GM23248 (cell line): ENCODE measurements around the gene CYBC1. TPM values are rescaled to one million over a fixed set of nuclear protein-coding genes. Genes with fewer than 3 reads are reported as not detected.
A peak's percentile ranks its signal among the peaks of the same experiment; 100 is the strongest.

Experiments
- DNase-seq: peaks from one replicate; pipeline ENCODE4 v3.0.0-alpha.2; 2015
- H2AFZ ChIP-seq: fragments of 200-600 bp; sonication (generic); 2 replicates; pipeline ENCODE4 v1.6.1; 2016; ENCODE audit warnings: antibody characterized with exemption
- H3F3A ChIP-seq: fragments of 200-600 bp; sonication (generic); 2 replicates; pipeline ENCODE4 v1.6.1; 2016; ENCODE audit warnings: mild to moderate bottlenecking, antibody characterized with exemption, mixed run types; ENCODE audit not compliant: insufficient read depth
- H3K27ac ChIP-seq: fragments of 200-600 bp; sonication (generic); 2 replicates; pipeline ENCODE4 v1.5.1; 2016; ENCODE audit warnings: mild to moderate bottlenecking
- H3K27me3 ChIP-seq: fragments of 200-600 bp; sonication (generic); replicated peaks from 2 replicates; pipeline ENCODE4 v1.6.1; 2016; ENCODE audit warnings: mild to moderate bottlenecking; ENCODE audit not compliant: insufficient read depth
- H3K36me3 ChIP-seq: fragments of 200-600 bp; sonication (generic); 2 replicates; pipeline ENCODE4 v1.6.1; 2016; ENCODE audit warnings: low read depth, mild to moderate bottlenecking
- H3K4me1 ChIP-seq: fragments of 200-600 bp; sonication (generic); 2 replicates; pipeline ENCODE4 v1.6.1; 2016; ENCODE audit warnings: mild to moderate bottlenecking; ENCODE audit not compliant: insufficient read depth
- H3K4me2 ChIP-seq: fragments of 200-600 bp; sonication (generic); one replicate; pipeline ENCODE4 v1.6.1; 2016; ENCODE audit warnings: mild to moderate bottlenecking; ENCODE audit not compliant: unreplicated experiment
- H3K4me3 ChIP-seq: fragments of 200-600 bp; sonication (generic); 2 replicates; pipeline ENCODE4 v1.5.1; 2016; ENCODE audit warnings: mild to moderate bottlenecking
- H3K79me2 ChIP-seq: fragments of 200-600 bp; sonication (generic); 2 replicates; pipeline ENCODE4 v1.6.1; 2016; ENCODE audit warnings: mild to moderate bottlenecking; ENCODE audit not compliant: insufficient read depth
- H3K9ac ChIP-seq: fragments of 200-600 bp; sonication (generic); 2 replicates; pipeline ENCODE4 v1.6.1; 2016; ENCODE audit warnings: mild to moderate bottlenecking
- H3K9me2 ChIP-seq: fragments of 200-600 bp; sonication (generic); 2 replicates; pipeline ENCODE4 v1.6.1; 2016; ENCODE audit warnings: mixed run types, mild to moderate bottlenecking, moderate library complexity; ENCODE audit not compliant: insufficient read depth
- H3K9me3 ChIP-seq: fragments of 200-600 bp; sonication (generic); one replicate; pipeline ENCODE4 v1.6.1; 2017; ENCODE audit warnings: low read depth
- H4K20me1 ChIP-seq: fragments of 200-600 bp; sonication (generic); 2 replicates; pipeline ENCODE4 v1.6.0; 2016; ENCODE audit not compliant: insufficient read depth
- EZH2 ChIP-seq: fragments of 200-600 bp; sonication (generic); IDR thresholded peaks from 2 replicates; pipeline ENCODE4 v1.6.1; 2018; ENCODE audit warnings: antibody characterized with exemption, mild to moderate bottlenecking; ENCODE audit not compliant: insufficient read depth, poor library complexity, severe bottlenecking
- EZH2phosphoT487 ChIP-seq: fragments of 200-600 bp; sonication (generic); IDR thresholded peaks from 2 replicates; pipeline ENCODE4 v1.6.1; 2018; ENCODE audit warnings: antibody characterized with exemption, moderate library complexity, mild to moderate bottlenecking, low read depth; ENCODE audit not compliant: insufficient read depth
- WGBS, 2 experiments: methylation state at CpG; one replicate each; pipeline ENCODE4 v1.1.6; 2015 to 2017; ENCODE audit warnings: low lambda C conversion rate in 2 of 2, low coverage in 1 of 2; ENCODE audit errors: missing lambda C conversion rate in 2 of 2; 5-methylcytosine and 5-hydroxymethylcytosine counted together
- in situ Hi-C: fragments of 300-500 bp; cut with MboI; formaldehyde crosslinking; loops from 2 replicates; pipeline ENCODE4 v1.15.0; 2020
- polyA plus RNA-seq: library from polyadenylated mRNA; unstranded; fragments of >200 nt; fragmentation: Nextera tagmentation; extraction: Ambion mirVana; gene quantifications from 2 replicates; pipeline ENCODE4 v1.2.1, GENCODE V29; 2016
- total RNA-seq: library from RNA; depleted of rRNA; stranded (reverse); fragments of >200 nt; shearing (Covaris generic); gene quantifications from 2 replicates; pipeline ENCODE4 v1.2.3, GENCODE V29; 2014

The CYBC1 gene
- total and polyA plus RNA-seq, 2 experiments from 2014 or later = 58.3 to 66.5 TPM

- Histone ChIP-seq H3F3A (no peaks in the 10 kb centered on the region), H3K4me2 (no peak overlapping the region), H3K9me2 (no peaks in the 10 kb centered on the region), H3K4me1 (no peaks in the 10 kb centered on the region), H3K9me3 (no peaks in the 10 kb centered on the region), H3K36me3 (no peaks in the 10 kb centered on the region), H3K79me2 (no peaks in the 10 kb centered on the region), H2AFZ (no peak overlapping the region), H3K4me3 (no peak overlapping the region), H3K27ac (no peak overlapping the region), H3K9ac (no peak overlapping the region), H3K27me3 (no peaks in the 10 kb centered on the region), H4K20me1 (no peaks in the 10 kb centered on the region)
- WGBS, 2 experiments = 68 to 72% methylated on average over 12 of the region's 12 CpGs
- in situ Hi-C loops = no loop called here
- TF ChIP-seq EZH2 (no peak), EZH2phosphoT487 (no peak)
- DNase-seq = peak; percentile 24
Measured at GRCh38 chr17:82435103-82435502, 15.4 kb downstream of the CYBC1 start.

DNA sequence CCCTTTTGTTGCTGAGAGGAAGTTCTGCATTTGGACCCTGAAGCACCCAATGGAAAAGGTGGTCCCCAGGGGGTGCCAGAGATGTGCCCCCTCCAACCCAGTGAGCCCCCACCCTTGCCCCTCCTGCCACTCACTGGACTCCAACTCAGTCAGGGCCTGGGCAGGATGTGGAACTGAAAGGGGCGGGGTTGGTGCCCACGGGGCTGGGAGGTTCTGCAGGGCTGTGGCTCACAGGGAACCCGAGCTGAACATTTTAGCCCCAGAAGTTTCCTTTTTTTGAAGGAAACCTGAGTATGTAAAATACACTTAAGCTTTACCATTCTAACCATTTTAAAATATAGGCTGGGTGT is 16.4 kb downstream of the CYBC1 start:
- Histone ChIP-seq H3K4me1 (no peaks in the 10 kb centered on the region), H3K27me3 (no peaks in the 10 kb centered on the region), H4K20me1 (no peaks in the 10 kb centered on the region), H3K27ac (no peak overlapping the region), H3K36me3 (no peaks in the 10 kb centered on the region), H3F3A (no peaks in the 10 kb centered on the region), H3K4me2 (no peak overlapping the region), H2AFZ (no peak overlapping the region), H3K9me2 (no peaks in the 10 kb centered on the region), H3K9me3 (no peaks in the 10 kb centered on the region), H3K79me2 (no peaks in the 10 kb centered on the region), H3K4me3 (no peak overlapping the region), H3K9ac (no peak overlapping the region)
- WGBS, 2 experiments = 72 to 100% methylated on average over 1 to 3 of the region's 3 CpGs
- in situ Hi-C loops = no loop called here
- TF ChIP-seq EZH2 (no peak), EZH2phosphoT487 (no peak)
- no peak for DNase-seq

- no peaks in the 10 kb centered on the region for H3K79me2 ChIP-seq
- no peaks in the 10 kb centered on the region for H4K20me1 ChIP-seq
- no peaks in the 10 kb centered on the region for H3K9me2 ChIP-seq
- H2AFZ ChIP-seq = no peak overlapping the region
- H3F3A ChIP-seq = no peaks in the 10 kb centered on the region
- no peaks in the 10 kb centered on the region for H3K36me3 ChIP-seq
- no peak overlapping the region for H3K4me2 ChIP-seq
- no peaks in the 10 kb centered on the region for H3K9me3 ChIP-seq
- WGBS, 2 experiments = 87 to 93% methylated on average over 30 to 32 of the region's 32 CpGs
- in situ Hi-C loops = no loop called here
- DNase-seq = no peak
- H3K4me1 ChIP-seq = no peaks in the 10 kb centered on the region
- no peak overlapping the region for H3K27ac ChIP-seq
- no peak overlapping the region for H3K9ac ChIP-seq
- no peak overlapping the region for H3K4me3 ChIP-seq
- TF ChIP-seq EZH2 = no peak
- no peak for TF ChIP-seq EZH2phosphoT487
- no peaks in the 10 kb centered on the region for H3K27me3 ChIP-seq
Measured at GRCh38 chr17:82433560-82434215, 16.9 kb downstream of the CYBC1 start.

DNA sequence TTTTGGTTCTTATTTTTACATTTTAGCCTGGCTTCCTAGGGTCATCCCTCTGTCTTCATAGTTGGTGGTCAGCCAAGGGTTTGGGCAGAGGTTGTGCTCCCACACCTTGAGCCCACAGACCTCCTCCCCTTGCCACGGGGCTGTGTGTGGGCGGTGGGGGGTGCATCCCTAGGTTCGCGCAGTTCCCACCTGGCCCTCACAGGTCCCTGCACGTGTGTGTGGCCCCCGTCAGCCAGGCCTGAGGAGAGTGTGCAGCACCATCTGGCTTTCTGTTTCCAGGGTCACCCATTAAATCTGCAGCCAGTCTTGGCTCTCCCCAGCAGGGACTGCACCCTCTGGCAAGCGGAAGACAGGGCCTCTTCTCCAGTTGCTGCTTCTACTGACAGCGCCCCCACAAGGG is 18.5 kb downstream of the CYBC1 start:
- Histone ChIP-seq H3K4me3 (no peak overlapping the region), H3K4me1 (no peaks in the 10 kb centered on the region), H3K27ac (no peak overlapping the region), H3K27me3 (no peaks in the 10 kb centered on the region), H3K4me2 (no peak overlapping the region), H3K9ac (no peak overlapping the region), H3K36me3 (no peaks in the 10 kb centered on the region), H3K79me2 (no peaks in the 10 kb centered on the region), H3K9me2 (no peaks in the 10 kb centered on the region), H3F3A (no peaks in the 10 kb centered on the region), H4K20me1 (no peaks in the 10 kb centered on the region), H3K9me3 (no peaks in the 10 kb centered on the region), H2AFZ (no peak overlapping the region)
- no peak for TF ChIP-seq EZH2
- no peak for TF ChIP-seq EZH2phosphoT487
- in situ Hi-C loops = no loop called here
- DNase-seq = no peak
- 82 to 96% methylated on average over 6 to 8 of the region's 8 CpGs for WGBS, 2 experiments

- no peak overlapping the region for H3K4me3 ChIP-seq
- in situ Hi-C loops = no loop called here
- H3K9ac ChIP-seq = no peak overlapping the region
- TF ChIP-seq EZH2 (no peak), EZH2phosphoT487 (no peak)
- no peaks in the 10 kb centered on the region for H3K36me3 ChIP-seq
- no peaks in the 10 kb centered on the region for H3F3A ChIP-seq
- WGBS, 2 experiments = 73 to 85% methylated on average over 7 of the region's 7 CpGs
- H3K4me2 ChIP-seq = no peak overlapping the region
- no peak for DNase-seq
- no peak overlapping the region for H2AFZ ChIP-seq
- no peaks in the 10 kb centered on the region for H3K9me3 ChIP-seq
- no peaks in the 10 kb centered on the region for H3K4me1 ChIP-seq
- H3K27ac ChIP-seq = no peak overlapping the region
- no peaks in the 10 kb centered on the region for H3K79me2 ChIP-seq
- no peaks in the 10 kb centered on the region for H3K27me3 ChIP-seq
- H3K9me2 ChIP-seq = no peaks in the 10 kb centered on the region
- H4K20me1 ChIP-seq = no peaks in the 10 kb centered on the region
Measured at GRCh38 chr17:82429824-82430223, 20.7 kb downstream of the CYBC1 start.
